WTC11 (cell line): ENCODE measurements around the gene TMEM243. TPM values are rescaled to one million over a fixed set of nuclear protein-coding genes. Genes with fewer than 3 reads are reported as not detected.

Source experiments
- AFF4 ChIP-seq: sonication (generic); formaldehyde crosslinking; IDR thresholded peaks from 2 replicates; pipeline ENCODE4 v1.8.1; 2023; ENCODE audit warnings: mild to moderate bottlenecking, missing genetic modification reagents, borderline replicate concordance
- ATF1 ChIP-seq: sonication (generic); formaldehyde crosslinking; IDR thresholded peaks from 2 replicates; pipeline ENCODE4 v1.8.1; 2023; ENCODE audit warnings: mild to moderate bottlenecking, moderate library complexity, missing genetic modification reagents
- CTCF ChIP-seq: fragments of 200-600 bp; IDR thresholded peaks from 2 replicates; pipeline ENCODE4 v1.8.0; 2022; ENCODE audit warnings: antibody characterized with exemption
- ETV6 ChIP-seq: sonication (generic); formaldehyde crosslinking; IDR thresholded peaks from 2 replicates; pipeline ENCODE4 v1.8.1; 2022; ENCODE audit warnings: mild to moderate bottlenecking, missing genetic modification reagents
- FOXK1 ChIP-seq: sonication (generic); formaldehyde crosslinking; IDR thresholded peaks from 2 replicates; pipeline ENCODE4 v1.8.0; 2022; ENCODE audit warnings: mild to moderate bottlenecking, moderate library complexity, missing genetic modification reagents
- GABPB1 ChIP-seq: sonication (generic); formaldehyde crosslinking; IDR thresholded peaks from 2 replicates; pipeline ENCODE4 v1.8.1; 2023; ENCODE audit warnings: mild to moderate bottlenecking, missing genetic modification reagents
- GRHL2 ChIP-seq: fragments of 250-450 bp; sonication (Bioruptor Pico); IDR thresholded peaks from 2 replicates; pipeline ENCODE4 v1.8.0; 2022; ENCODE audit warnings: mild to moderate bottlenecking, moderate library complexity; ENCODE audit not compliant: insufficient replicate concordance, severe bottlenecking
- KAT7 ChIP-seq: sonication (generic); formaldehyde crosslinking; IDR thresholded peaks from 2 replicates; pipeline ENCODE4 v1.8.1; 2023; ENCODE audit warnings: missing genetic modification reagents, mild to moderate bottlenecking, borderline replicate concordance
- MYBL2 ChIP-seq: sonication (generic); formaldehyde crosslinking; IDR thresholded peaks from 2 replicates; pipeline ENCODE4 v1.8.1; 2023; ENCODE audit warnings: mild to moderate bottlenecking, moderate library complexity, missing genetic modification reagents
- SOX15 ChIP-seq: fragments of 250-450 bp; sonication (Bioruptor Pico); IDR thresholded peaks from 2 replicates; pipeline ENCODE4 v1.9.0; 2021; ENCODE audit warnings: mild to moderate bottlenecking
- SP1 ChIP-seq: sonication (generic); formaldehyde crosslinking; conservative IDR thresholded peaks from 2 replicates; pipeline ENCODE4 v1.8.1; 2022; ENCODE audit warnings: missing genetic modification reagents
- TEAD4 ChIP-seq: sonication (generic); formaldehyde crosslinking; IDR thresholded peaks from 2 replicates; pipeline ENCODE4 v1.8.0; 2022; ENCODE audit warnings: mild to moderate bottlenecking, missing genetic modification reagents
- TP53 ChIP-seq: sonication (generic); formaldehyde crosslinking; IDR thresholded peaks from 2 replicates; pipeline ENCODE4 v1.8.1; 2023; ENCODE audit warnings: mild to moderate bottlenecking, missing genetic modification reagents
- ZBTB21 ChIP-seq: sonication (generic); formaldehyde crosslinking; IDR thresholded peaks from 2 replicates; pipeline ENCODE4 v1.8.1; 2023; ENCODE audit warnings: mild to moderate bottlenecking, missing genetic modification reagents, borderline replicate concordance
- ZNF232 ChIP-seq: sonication (generic); formaldehyde crosslinking; IDR thresholded peaks from 2 replicates; pipeline ENCODE4 v1.8.0; 2022; ENCODE audit warnings: mild to moderate bottlenecking, missing genetic modification reagents
- ZNF423 ChIP-seq: fragments of 250-450 bp; sonication (Bioruptor Pico); IDR thresholded peaks from 2 replicates; pipeline ENCODE4 v2.1.2; 2022; ENCODE audit warnings: mild to moderate bottlenecking, moderate library complexity
- ZNF512 ChIP-seq: sonication (generic); formaldehyde crosslinking; IDR thresholded peaks from 2 replicates; pipeline ENCODE4 v1.8.1; 2022; ENCODE audit warnings: missing genetic modification reagents, borderline replicate concordance
- ZNF671 ChIP-seq: fragments of 250-450 bp; sonication (Bioruptor Pico); IDR thresholded peaks from 2 replicates; pipeline ENCODE4 v1.8.0; 2021; ENCODE audit warnings: mild to moderate bottlenecking
- total RNA-seq: library from RNA; stranded (reverse); gene quantifications from 3 replicates; pipeline ENCODE4 v1.2.3, GENCODE V29; 2021
- TF ChIP-seq, protein P1 (sequence below): sonication (generic); formaldehyde crosslinking; IDR thresholded peaks from 2 replicates; pipeline ENCODE4 v1.8.1; 2023; ENCODE audit warnings: mild to moderate bottlenecking, missing genetic modification reagents
- TF ChIP-seq, protein P2 (sequence below): fragments of 250-450 bp; sonication (Bioruptor Pico); IDR thresholded peaks from 2 replicates; pipeline ENCODE4 v1.9.0; 2021; ENCODE audit warnings: mild to moderate bottlenecking
- TF ChIP-seq, protein P3 (sequence below): sonication (generic); formaldehyde crosslinking; IDR thresholded peaks from 2 replicates; pipeline ENCODE4 v1.8.1; 2023; ENCODE audit warnings: mild to moderate bottlenecking, moderate library complexity, missing genetic modification reagents
- TF ChIP-seq, protein P4 (sequence below): fragments of 250-450 bp; sonication (Bioruptor Pico); IDR thresholded peaks from 2 replicates; pipeline ENCODE4 v2.1.2; 2022; ENCODE audit warnings: mild to moderate bottlenecking, moderate library complexity
- TF ChIP-seq, protein P5 (sequence below): sonication (generic); formaldehyde crosslinking; IDR thresholded peaks from 2 replicates; pipeline ENCODE4 v1.8.1; 2023; ENCODE audit warnings: mild to moderate bottlenecking, missing genetic modification reagents, moderate library complexity

Gene TMEM243
- total RNA-seq, 1 experiment from 2014 or later, result 29.0 TPM

- TF ChIP-seq, protein P1, sequence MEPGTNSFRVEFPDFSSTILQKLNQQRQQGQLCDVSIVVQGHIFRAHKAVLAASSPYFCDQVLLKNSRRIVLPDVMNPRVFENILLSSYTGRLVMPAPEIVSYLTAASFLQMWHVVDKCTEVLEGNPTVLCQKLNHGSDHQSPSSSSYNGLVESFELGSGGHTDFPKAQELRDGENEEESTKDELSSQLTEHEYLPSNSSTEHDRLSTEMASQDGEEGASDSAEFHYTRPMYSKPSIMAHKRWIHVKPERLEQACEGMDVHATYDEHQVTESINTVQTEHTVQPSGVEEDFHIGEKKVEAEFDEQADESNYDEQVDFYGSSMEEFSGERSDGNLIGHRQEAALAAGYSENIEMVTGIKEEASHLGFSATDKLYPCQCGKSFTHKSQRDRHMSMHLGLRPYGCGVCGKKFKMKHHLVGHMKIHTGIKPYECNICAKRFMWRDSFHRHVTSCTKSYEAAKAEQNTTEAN (CRISPR knock-in tag), result peak; percentile 35; the same call in 1 of the 2 replicates
- TF ChIP-seq SP1 (CRISPR knock-in tag) (peak; percentile 90), GRHL2 (CRISPR knock-in tag) (no peak), ZBTB21 (CRISPR knock-in tag) (no peak), CTCF (no peak), SOX15 (CRISPR knock-in tag) (no peak), ZNF423 (CRISPR knock-in tag) (no peak), ZNF512 (no peak), TP53 (CRISPR knock-in tag) (no peak), ATF1 (CRISPR knock-in tag) (peak; percentile 71; the same call in 1 of the 2 replicates), MYBL2 (CRISPR knock-in tag) (0 out of 2 replicates have a peak, but pooled peaks have one; percentile 59), KAT7 (CRISPR knock-in tag) (0 out of 2 replicates have a peak, but pooled peaks have one; percentile 36), AFF4 (CRISPR knock-in tag) (peak; percentile 83; the same call in 1 of the 2 replicates), ZNF232 (CRISPR knock-in tag) (peak; percentile 71), TEAD4 (CRISPR knock-in tag) (peak; percentile 24; the same call in 1 of the 2 replicates), FOXK1 (CRISPR knock-in tag) (peak; percentile 90), GABPB1 (CRISPR knock-in tag) (peak; percentile 64), ZNF671 (CRISPR knock-in tag) (no peak), ETV6 (CRISPR knock-in tag) (0 out of 2 replicates have a peak, but pooled peaks have one; percentile 17)
- TF ChIP-seq, protein P2, sequence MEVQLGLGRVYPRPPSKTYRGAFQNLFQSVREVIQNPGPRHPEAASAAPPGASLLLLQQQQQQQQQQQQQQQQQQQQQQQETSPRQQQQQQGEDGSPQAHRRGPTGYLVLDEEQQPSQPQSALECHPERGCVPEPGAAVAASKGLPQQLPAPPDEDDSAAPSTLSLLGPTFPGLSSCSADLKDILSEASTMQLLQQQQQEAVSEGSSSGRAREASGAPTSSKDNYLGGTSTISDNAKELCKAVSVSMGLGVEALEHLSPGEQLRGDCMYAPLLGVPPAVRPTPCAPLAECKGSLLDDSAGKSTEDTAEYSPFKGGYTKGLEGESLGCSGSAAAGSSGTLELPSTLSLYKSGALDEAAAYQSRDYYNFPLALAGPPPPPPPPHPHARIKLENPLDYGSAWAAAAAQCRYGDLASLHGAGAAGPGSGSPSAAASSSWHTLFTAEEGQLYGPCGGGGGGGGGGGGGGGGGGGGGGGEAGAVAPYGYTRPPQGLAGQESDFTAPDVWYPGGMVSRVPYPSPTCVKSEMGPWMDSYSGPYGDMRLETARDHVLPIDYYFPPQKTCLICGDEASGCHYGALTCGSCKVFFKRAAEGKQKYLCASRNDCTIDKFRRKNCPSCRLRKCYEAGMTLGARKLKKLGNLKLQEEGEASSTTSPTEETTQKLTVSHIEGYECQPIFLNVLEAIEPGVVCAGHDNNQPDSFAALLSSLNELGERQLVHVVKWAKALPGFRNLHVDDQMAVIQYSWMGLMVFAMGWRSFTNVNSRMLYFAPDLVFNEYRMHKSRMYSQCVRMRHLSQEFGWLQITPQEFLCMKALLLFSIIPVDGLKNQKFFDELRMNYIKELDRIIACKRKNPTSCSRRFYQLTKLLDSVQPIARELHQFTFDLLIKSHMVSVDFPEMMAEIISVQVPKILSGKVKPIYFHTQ (CRISPR knock-in tag), result 0 out of 2 replicates have a peak, but pooled peaks have one; percentile 65
- TF ChIP-seq, protein P3, sequence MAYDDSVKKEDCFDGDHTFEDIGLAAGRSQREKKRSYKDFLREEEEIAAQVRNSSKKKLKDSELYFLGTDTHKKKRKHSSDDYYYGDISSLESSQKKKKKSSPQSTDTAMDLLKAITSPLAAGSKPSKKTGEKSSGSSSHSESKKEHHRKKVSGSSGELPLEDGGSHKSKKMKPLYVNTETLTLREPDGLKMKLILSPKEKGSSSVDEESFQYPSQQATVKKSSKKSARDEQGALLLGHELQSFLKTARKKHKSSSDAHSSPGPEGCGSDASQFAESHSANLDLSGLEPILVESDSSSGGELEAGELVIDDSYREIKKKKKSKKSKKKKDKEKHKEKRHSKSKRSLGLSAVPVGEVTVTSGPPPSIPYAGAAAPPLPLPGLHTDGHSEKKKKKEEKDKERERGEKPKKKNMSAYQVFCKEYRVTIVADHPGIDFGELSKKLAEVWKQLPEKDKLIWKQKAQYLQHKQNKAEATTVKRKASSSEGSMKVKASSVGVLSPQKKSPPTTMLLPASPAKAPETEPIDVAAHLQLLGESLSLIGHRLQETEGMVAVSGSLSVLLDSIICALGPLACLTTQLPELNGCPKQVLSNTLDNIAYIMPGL (CRISPR knock-in tag), result peak; percentile 77; the same call in 1 of the 2 replicates
- TF ChIP-seq, protein P4, sequence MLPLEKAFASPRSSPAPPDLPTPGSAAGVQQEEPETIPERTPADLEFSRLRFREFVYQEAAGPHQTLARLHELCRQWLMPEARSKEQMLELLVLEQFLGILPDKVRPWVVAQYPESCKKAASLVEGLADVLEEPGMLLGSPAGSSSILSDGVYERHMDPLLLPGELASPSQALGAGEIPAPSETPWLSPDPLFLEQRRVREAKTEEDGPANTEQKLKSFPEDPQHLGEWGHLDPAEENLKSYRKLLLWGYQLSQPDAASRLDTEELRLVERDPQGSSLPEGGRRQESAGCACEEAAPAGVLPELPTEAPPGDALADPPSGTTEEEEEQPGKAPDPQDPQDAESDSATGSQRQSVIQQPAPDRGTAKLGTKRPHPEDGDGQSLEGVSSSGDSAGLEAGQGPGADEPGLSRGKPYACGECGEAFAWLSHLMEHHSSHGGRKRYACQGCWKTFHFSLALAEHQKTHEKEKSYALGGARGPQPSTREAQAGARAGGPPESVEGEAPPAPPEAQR, result no peak
- TF ChIP-seq, protein P5, sequence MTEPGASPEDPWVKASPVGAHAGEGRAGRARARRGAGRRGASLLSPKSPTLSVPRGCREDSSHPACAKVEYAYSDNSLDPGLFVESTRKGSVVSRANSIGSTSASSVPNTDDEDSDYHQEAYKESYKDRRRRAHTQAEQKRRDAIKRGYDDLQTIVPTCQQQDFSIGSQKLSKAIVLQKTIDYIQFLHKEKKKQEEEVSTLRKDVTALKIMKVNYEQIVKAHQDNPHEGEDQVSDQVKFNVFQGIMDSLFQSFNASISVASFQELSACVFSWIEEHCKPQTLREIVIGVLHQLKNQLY (CRISPR knock-in tag), result 0 out of 2 replicates have a peak, but pooled peaks have one; percentile 75
These were observed 67.2 kb downstream of the TMEM243 start, which contains the start of gene DMTF1 (continued) for GRCh38 chr7:87152112-87152896.
